Measurements from ENCODE around the gene NEXN. TPM values are rescaled to one million over a fixed set of nuclear protein-coding genes. Genes with fewer than 3 reads are reported as not detected.

Gene NEXN
- total RNA-seq, 1 experiment from 2014 or later = 0.15 TPM

GRCh38 chr1:77899647-77900320 is 11.4 kb downstream of the NEXN start:
- no peaks in the 10 kb centered on the region for H3K79me2 ChIP-seq (ENCODE audit: insufficient read depth, low read length)

More at GRCh38 chr1:77899647-77900320, 11.4 kb downstream of the NEXN start:
- CTCF ChIA-PET = interaction anchor here (1.2 to 1.4 kb wide), 3 partner anchors 120 to 587 kb away, joined by 3 to 4 read pairs (median 4); partner anchors contain the start of gene MIGA1
- RAD21 ChIA-PET (ENCODE audit: low non-redundant PET in 1 of 2, low total read pairs in 2 of 2, uncharacterized antibody in 2 of 2, unreplicated experiment in 2 of 2) = no interaction called here
- no peak for ATAC-seq
- no peak for TF ChIP-seq TCF7L2 (IDR thresholded peaks at IDR 0.05; ENCODE audit: borderline replicate concordance, extremely low read depth, insufficient read depth, insufficient read length)
- no peak for TF ChIP-seq CEBPB (IDR thresholded peaks at IDR 0.05; ENCODE audit: low read depth)
- no peak for TF ChIP-seq EGR1 (IDR thresholded peaks at IDR 0.05; ENCODE audit: low read depth)
- TF ChIP-seq REST (IDR thresholded peaks at IDR 0.05; ENCODE audit: low read depth) = no peak
- no peak for TF ChIP-seq MAX (IDR thresholded peaks at IDR 0.05)
- TF ChIP-seq SRF (IDR thresholded peaks at IDR 0.05; ENCODE audit: low read depth) = no peak
- no peak for TF ChIP-seq CTCF (IDR thresholded peaks at IDR 0.05 in 2 of 3, conservative IDR thresholded peaks at IDR 0.05 in 1 of 3; ENCODE audit: borderline replicate concordance in 1 of 3, insufficient read depth in 1 of 3, low read depth in 2 of 3, low read length in 2 of 3)
- no peak for TF ChIP-seq JUND (IDR thresholded peaks at IDR 0.05)
- TF ChIP-seq SIN3A (IDR thresholded peaks at IDR 0.05; ENCODE audit: low read depth) = no peak
- TF ChIP-seq ELF1 (IDR thresholded peaks at IDR 0.05; ENCODE audit: borderline replicate concordance, low read depth) = no peak
- TF ChIP-seq POLR2AphosphoS5 (IDR thresholded peaks at IDR 0.05; ENCODE audit: low read depth, low read length) = no peak
- TF ChIP-seq RAD21 (IDR thresholded peaks at IDR 0.05; ENCODE audit: low read depth) = no peak
- TF ChIP-seq YY1 (IDR thresholded peaks at IDR 0.05; ENCODE audit: extremely low read depth, insufficient replicate concordance, low read depth, low read length) = no peak
- no peak for TF ChIP-seq ATF3 (IDR thresholded peaks at IDR 0.05)
- TF ChIP-seq ZFX (IDR thresholded peaks at IDR 0.05) = no peak
- TF ChIP-seq CBX3 (IDR thresholded peaks at IDR 0.05; ENCODE audit: low read depth) = no peak
- TF ChIP-seq POLR2A (IDR thresholded peaks at IDR 0.05; ENCODE audit: borderline replicate concordance, extremely low read depth, insufficient read depth, insufficient read length) = no peak
- no peak for TF ChIP-seq EZH2 (IDR thresholded peaks at IDR 0.05)
- no peak for TF ChIP-seq FOSL1 (IDR thresholded peaks at IDR 0.05; ENCODE audit: low read depth)
- no peak for TF ChIP-seq ZNF274 (IDR thresholded peaks at IDR 0.05; ENCODE audit: low read depth, low read length)
- POLR2A ChIA-PET = no interaction called here
- intact Hi-C loops (cut with micrococcal nuclease) = loop anchor here (1.0 to 10.0 kb wide), 3 partner anchors 215 to 751 kb away; partner anchors contain the start of gene ZZZ3
- H3K27ac ChIP-seq (ENCODE audit: low read depth, low read length) = no peak overlapping the region
- H3K36me3 ChIP-seq (ENCODE audit: control insufficient read depth in 1 of 2, insufficient read depth in 2 of 2, low read length in 2 of 2) = no peaks in the 10 kb centered on the region
- H3K27me3 ChIP-seq (ENCODE audit: insufficient read depth, low read length) = no peaks in the 10 kb centered on the region
- no TSS peak for BruUV-seq (replicated peaks)
- no peaks in the 10 kb centered on the region for H4K20me1 ChIP-seq (ENCODE audit: insufficient read depth)
- no peak overlapping the region for H3K4me3 ChIP-seq (replicated peaks in 1 of 2; ENCODE audit: low read depth in 1 of 2, low read length in 2 of 2)
- no peak overlapping the region for H2AFZ ChIP-seq (ENCODE audit: low read depth, low read length, poor library complexity, severe bottlenecking)
- DNase-seq (ENCODE audit: low read depth, low spot score) = no peak
- H3K4me1 ChIP-seq (ENCODE audit: control insufficient read depth in 1 of 2, insufficient read depth in 2 of 2, low read length in 2 of 2) = no peaks in the 10 kb centered on the region
- H3K4me2 ChIP-seq (ENCODE audit: low read length) = no peak overlapping the region
- H3K9me3 ChIP-seq (ENCODE audit: control insufficient read depth in 1 of 2, insufficient read depth in 1 of 2, low read depth in 1 of 2, low read length in 2 of 2) = no peaks in the 10 kb centered on the region
- no peak overlapping the region for H3K9ac ChIP-seq (ENCODE audit: low read length)
- no peaks in the 10 kb centered on the region for H3K9me2 ChIP-seq (ENCODE audit: insufficient read depth)
